BLaER1 treated with 17β-estradiol and CSF1 and Interleukin-3, amounts not matched to agents 10 nM and 100 nM (cell line): Measurements from ENCODE around the gene GATAD2A.
A peak's percentile ranks its signal among the peaks of the same experiment; 100 is the strongest.

Experiments used
- H3K27ac ChIP-seq, 11 experiments: shearing (Covaris generic); formaldehyde crosslinking; 2 replicates each; pipeline ENCODE4 v1.8.1; 2022
- H3K27me3 ChIP-seq, 11 experiments: shearing (Covaris generic); formaldehyde crosslinking; 2 replicates each; pipeline ENCODE4 v1.8.1; 2022
- H3K36me3 ChIP-seq, 11 experiments: shearing (Covaris generic); formaldehyde crosslinking; 2 replicates each; pipeline ENCODE4 v1.8.1; 2022
- H3K4me1 ChIP-seq, 10 experiments: shearing (Covaris generic); formaldehyde crosslinking; 2 replicates each; pipeline ENCODE4 v1.8.1; 2022
- H3K4me2 ChIP-seq, 11 experiments: shearing (Covaris generic); formaldehyde crosslinking; 2 replicates each; pipeline ENCODE4 v1.8.1; 2022
- H3K4me3 ChIP-seq, 10 experiments: shearing (Covaris generic); formaldehyde crosslinking; 2 replicates each; pipeline ENCODE4 v1.8.1; 2022
- H3K9ac ChIP-seq, 11 experiments: shearing (Covaris generic); formaldehyde crosslinking; 2 replicates each; pipeline ENCODE4 v1.8.1; 2022
- H3K9me3 ChIP-seq, 11 experiments: shearing (Covaris generic); formaldehyde crosslinking; replicated peaks in 1 of 11; 2 replicates each; pipeline ENCODE4 v1.8.1; 2022
- H4K20me1 ChIP-seq, 11 experiments: shearing (Covaris generic); formaldehyde crosslinking; 2 replicates each; pipeline ENCODE4 v1.8.1; 2022
- Cebpa-rat ChIP-seq, 11 experiments: shearing (Covaris generic); IDR thresholded peaks; 2 replicates each; pipeline ENCODE4 v1.8.1; 2022

The GATAD2A gene

DNA sequence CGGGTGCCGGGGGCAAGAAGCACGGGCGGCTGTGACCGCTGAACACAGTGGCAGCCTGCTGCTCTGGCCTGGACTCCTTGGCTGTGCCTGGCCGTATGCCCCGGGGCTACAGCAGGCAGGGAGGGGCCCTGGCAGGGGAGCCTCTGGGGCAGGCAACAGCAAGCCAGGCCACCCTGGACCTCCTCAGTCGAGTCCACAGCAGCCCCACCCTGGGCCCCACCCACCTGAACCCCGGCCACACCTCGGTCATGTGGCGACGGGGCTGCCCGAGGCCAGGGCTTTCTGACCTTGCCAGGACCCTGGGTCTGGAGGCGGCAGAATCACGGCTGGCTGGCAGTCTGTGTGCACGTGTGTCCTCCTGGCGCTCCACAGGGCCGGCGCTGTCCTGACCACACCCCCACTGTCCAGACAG, 141.3 kb downstream of the GATAD2A start:
- Histone ChIP-seq H3K9ac (no peak overlapping the region), H3K36me3 (peaks cover 0 to 11% (median 0%) of the 10 kb centered on the region in 11 experiments; a peak in 1 of 22 replicates), H3K9me3 (peaks cover 0 to 13% (median 0%) of the 10 kb centered on the region in 11 experiments; a peak in 4 of 22 replicates), H3K27ac (no peak overlapping the region), H3K4me3 (no peak overlapping the region), H3K27me3 (no peaks in the 10 kb centered on the region), H4K20me1 (no peaks in the 10 kb centered on the region), H3K4me1 (peaks cover 15 to 28% (median 20%) of the 10 kb centered on the region in 10 experiments), H3K4me2 (no peak overlapping the region)
- no peak for TF ChIP-seq Cebpa-rat (IDR thresholded peaks at IDR 0.05)

DNA sequence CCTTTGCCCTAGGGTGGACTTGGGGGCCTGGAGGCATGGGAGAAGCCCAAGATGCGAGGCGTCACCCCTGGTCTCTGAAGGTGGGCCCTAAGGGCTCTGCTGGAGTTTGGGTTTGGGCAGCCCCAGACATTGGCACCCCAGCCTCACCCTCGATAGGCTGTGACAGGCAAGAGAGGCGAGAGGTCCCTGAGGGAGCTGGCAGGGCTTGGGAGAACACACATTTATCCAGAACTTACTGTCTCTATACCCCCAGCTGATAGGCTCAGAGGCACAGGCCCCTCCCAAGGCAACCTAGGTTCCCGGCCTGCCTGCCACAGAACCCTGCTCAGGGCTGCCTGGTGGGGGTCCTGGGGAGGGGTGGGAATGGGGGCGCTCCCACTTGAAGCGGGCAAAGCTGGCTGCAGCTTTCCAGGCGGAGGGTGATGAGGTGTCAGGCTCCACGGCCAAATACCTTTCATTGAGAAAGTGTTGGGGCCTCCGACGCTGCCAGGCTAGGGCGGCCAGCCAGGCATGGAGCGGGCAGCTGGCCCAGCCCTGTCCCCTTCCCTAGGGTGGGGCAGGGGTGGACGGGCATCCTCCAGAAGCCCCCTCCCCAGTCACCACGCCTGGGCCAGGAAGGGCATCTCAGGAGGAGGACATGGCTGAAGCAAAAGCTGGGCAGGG, 142.3 kb downstream of the GATAD2A start:
- Histone ChIP-seq H3K4me2 (no peak overlapping the region), H4K20me1 (no peaks in the 10 kb centered on the region), H3K36me3 (peaks cover 0 to 11% (median 0%) of the 10 kb centered on the region in 11 experiments; a peak in 1 of 22 replicates), H3K4me1 (peaks cover 5 to 22% (median 14%) of the 10 kb centered on the region in 10 experiments), H3K9me3 (peaks cover 0 to 13% (median 0%) of the 10 kb centered on the region in 11 experiments; a peak in 4 of 22 replicates), H3K27ac (no peak overlapping the region), H3K27me3 (no peaks in the 10 kb centered on the region), H3K9ac (no peak overlapping the region), H3K4me3 (no peak overlapping the region)
- no peak for TF ChIP-seq Cebpa-rat (IDR thresholded peaks at IDR 0.05)

DNA sequence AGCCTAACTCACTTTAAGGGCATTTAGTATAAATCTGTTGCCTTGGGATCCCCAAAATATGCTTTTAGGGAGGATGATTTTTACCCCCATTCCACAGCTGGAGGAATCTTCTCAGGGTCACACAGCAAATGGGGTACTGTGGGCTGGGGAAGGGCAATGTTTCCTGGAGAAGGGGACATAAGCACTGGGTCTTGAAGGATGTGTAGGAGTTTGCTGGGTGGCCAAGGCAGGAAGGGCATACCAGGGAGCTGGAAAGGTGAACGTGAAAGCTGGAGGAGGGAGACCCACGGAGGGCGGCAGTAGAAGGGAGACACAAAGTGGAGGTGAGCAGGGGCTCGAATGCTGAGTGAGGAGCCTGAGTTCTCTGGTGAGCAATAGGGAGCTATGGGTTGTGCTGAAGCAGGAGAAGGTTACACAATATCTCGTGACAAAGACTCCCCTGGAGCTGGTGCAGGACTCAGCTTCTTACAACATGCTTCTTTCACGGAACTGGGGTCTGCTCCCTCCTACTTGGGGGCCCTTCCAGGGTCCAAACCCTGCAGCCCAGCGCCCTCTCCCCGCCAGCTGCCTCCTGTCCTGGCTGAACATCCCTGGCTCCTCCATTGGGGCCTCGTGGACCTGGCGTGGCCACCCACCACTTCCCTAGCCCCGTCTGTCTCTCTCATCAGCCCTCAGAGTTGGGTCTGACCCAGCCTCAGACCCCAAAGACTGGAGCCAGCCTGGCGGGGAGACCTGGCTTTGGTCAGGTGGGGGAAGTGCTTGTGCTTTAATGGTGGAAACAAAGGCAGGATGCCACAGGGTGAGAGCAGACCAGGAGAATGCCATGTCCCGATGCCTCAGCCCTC, 143.7 kb downstream of the GATAD2A start:
- Histone ChIP-seq H3K9me3 (peaks cover 0 to 9% (median 0%) of the 10 kb centered on the region in 11 experiments; a peak in 4 of 22 replicates), H3K4me2 (no peak overlapping the region), H3K36me3 (peaks cover 0 to 9% (median 0%) of the 10 kb centered on the region in 11 experiments; a peak in 1 of 22 replicates), H3K9ac (no peak overlapping the region), H3K27me3 (no peaks in the 10 kb centered on the region), H3K4me3 (no peak overlapping the region), H3K27ac (no peak overlapping the region), H3K4me1 (peaks cover 0 to 16% (median 9%) of the 10 kb centered on the region in 10 experiments; a peak in 13 of 20 replicates), H4K20me1 (no peaks in the 10 kb centered on the region)
- TF ChIP-seq Cebpa-rat (IDR thresholded peaks at IDR 0.05): no peak

DNA sequence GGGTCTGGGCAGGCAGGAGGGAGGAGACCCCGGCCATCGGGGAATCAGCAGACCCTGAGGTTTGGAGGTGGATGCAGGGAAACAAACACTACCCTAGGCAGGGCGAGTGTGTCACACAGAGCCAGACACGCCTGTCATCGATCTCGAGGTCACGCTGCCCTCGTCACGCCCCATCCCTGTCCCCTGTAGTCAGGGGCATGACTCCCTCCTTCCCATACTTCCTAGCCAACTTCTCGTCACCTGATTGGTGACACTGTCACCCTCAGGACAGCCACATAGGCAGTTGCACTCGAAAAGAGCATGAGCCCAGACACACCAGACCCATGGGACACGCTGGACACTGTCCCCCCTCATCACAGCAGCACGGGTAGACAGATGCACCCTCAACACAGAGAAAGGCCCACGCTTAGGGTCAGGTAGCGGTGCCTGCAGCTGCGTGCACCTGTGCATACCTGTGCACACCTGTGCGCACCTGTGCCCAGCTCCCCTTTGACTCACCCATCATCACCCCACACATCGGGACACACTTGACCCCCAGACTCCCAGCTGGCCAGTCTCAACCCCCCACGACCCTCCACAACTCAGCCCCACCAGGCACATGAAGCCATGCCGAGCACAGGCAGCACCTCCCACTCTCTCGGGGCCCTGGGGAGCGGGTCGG, 144.5 kb downstream of the GATAD2A start:
- H3K4me1 ChIP-seq: peaks cover 0 to 16% (median 9%) of the 10 kb centered on the region in 10 experiments; a peak in 13 of 20 replicates
- no peak overlapping the region for H3K27ac ChIP-seq
- H4K20me1 ChIP-seq: no peaks in the 10 kb centered on the region
- no peak overlapping the region for H3K9ac ChIP-seq
- no peak for TF ChIP-seq Cebpa-rat (IDR thresholded peaks at IDR 0.05)
- no peaks in the 10 kb centered on the region for H3K27me3 ChIP-seq
- H3K9me3 ChIP-seq: peaks cover 0 to 1% (median 0%) of the 10 kb centered on the region in 11 experiments; a peak in 3 of 22 replicates
- H3K4me2 ChIP-seq: no peak overlapping the region
- H3K36me3 ChIP-seq: 0 out of 22 replicates have a peak, but pooled peaks cover 0 to 1% (median 0%) of the 10 kb centered on the region in 11 experiments
- no peak overlapping the region for H3K4me3 ChIP-seq

DNA sequence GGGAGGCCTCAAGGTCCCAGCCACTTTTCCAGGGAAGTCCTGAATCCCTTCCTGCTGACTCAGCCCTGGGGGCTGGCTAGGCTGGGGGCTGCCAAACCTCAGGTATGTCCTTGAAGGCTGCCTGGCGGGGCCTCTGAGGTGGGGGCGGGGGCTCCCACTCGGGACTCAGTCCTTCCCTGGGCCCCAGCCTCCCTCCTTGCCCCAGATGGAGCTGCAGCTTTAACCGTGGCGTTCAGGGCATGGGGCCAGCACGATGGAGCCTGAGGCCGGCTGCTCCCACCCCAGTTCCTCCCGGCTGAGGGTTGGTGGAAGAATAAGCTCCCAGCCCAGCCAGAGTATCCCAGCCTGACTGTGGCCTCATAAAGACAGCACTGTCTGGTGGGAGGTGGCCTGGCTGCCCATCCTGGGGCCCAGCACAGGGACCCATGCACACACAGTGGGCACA, 145.0 kb downstream of the GATAD2A start:
- Histone ChIP-seq H3K4me2 (no peak overlapping the region), H3K9me3 (no peaks in the 10 kb centered on the region; a peak in 1 of 22 replicates), H3K27me3 (no peaks in the 10 kb centered on the region), H3K4me1 (peaks cover 0 to 16% (median 9%) of the 10 kb centered on the region in 10 experiments; a peak in 13 of 20 replicates), H3K27ac (no peak overlapping the region), H3K9ac (no peak overlapping the region), H3K4me3 (no peak overlapping the region), H3K36me3 (no peaks in the 10 kb centered on the region), H4K20me1 (no peaks in the 10 kb centered on the region)
- no peak for TF ChIP-seq Cebpa-rat (IDR thresholded peaks at IDR 0.05)

DNA sequence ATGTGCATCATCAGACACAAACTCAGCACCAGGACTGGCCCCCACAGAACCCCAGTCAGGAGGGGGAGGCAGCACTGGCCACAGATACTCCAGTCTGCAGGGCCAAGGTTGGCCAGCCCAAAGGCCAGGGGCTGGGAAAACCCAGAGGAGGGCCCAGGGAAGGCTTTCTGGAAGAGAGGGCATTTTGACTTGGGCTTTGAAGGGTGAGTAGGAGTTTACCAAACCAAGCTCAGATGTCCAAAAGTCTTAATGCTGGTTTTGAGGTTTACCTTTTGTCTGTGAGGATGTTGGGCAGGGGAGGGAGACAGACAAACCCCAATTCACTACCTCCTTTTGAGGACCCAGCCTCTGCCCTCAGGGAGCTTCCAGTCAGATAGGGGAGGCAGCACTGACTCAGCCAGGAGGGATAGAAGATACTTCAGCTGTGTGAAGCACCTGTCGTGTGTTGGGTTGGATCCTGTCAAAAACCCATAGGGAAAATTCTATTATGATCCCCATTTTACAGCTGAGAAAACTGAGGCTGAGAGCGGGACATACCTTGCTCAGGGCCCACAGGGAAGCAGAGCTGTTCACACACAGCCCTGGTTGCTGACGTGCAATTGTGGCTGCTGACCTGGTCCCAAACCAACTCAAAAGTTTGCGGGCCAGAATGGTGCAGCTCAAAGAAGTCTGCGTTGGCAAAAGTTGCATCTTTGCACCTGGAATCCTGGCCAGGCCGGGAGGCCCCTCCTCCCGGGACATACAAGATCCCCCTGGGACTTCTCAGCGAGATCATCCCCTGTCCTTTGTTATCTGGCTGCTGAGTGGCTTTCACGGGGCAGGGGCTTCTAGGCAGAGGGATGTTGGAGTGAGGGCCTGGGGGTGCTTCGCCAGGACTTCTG, 145.7 kb downstream of the GATAD2A start:
- Histone ChIP-seq H3K9me3 (no peaks in the 10 kb centered on the region; a peak in 1 of 22 replicates), H4K20me1 (no peaks in the 10 kb centered on the region), H3K36me3 (no peaks in the 10 kb centered on the region), H3K27ac (peak overlapping the region in 2 of 11 experiments; percentile 33 to 38; a peak in 4 of 22 replicates), H3K27me3 (no peaks in the 10 kb centered on the region), H3K9ac (peak overlapping the region in 5 of 11 experiments; percentile 5 to 52 (median 45); a peak in 4 of 22 replicates), H3K4me2 (peak overlapping the region in 8 of 11 experiments; percentile 3 to 52 (median 32); a peak in 13 of 22 replicates), H3K4me3 (no peak overlapping the region), H3K4me1 (peaks cover 0 to 14% (median 9%) of the 10 kb centered on the region in 10 experiments; a peak in 13 of 20 replicates)
- no peak for TF ChIP-seq Cebpa-rat (IDR thresholded peaks at IDR 0.05)

DNA sequence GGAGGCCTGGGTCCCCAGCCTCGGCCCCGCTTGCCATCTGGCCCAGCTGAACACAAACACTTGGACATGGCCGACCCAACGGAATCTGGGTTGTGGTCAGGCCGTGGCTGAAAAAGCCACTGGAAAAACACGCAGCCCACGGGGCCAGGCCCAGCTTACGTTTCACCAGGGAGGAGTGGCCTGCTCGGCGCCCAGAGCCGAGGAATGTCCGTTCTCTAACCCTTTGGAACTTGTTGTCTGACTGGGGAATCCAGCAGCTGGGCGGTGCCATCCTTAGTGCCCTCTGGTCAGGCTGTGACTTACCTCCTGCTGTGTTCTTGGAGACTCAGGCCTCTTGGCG, 146.3 kb downstream of the GATAD2A start:
- Histone ChIP-seq H3K27me3 (no peaks in the 10 kb centered on the region), H3K4me1 (peaks cover 0 to 11% (median 9%) of the 10 kb centered on the region in 10 experiments; a peak in 13 of 20 replicates), H4K20me1 (no peaks in the 10 kb centered on the region), H3K27ac (peak overlapping the region in 2 of 11 experiments; percentile 33 to 38; a peak in 4 of 22 replicates), H3K4me2 (peak overlapping the region in 8 of 11 experiments; percentile 3 to 52 (median 32); a peak in 13 of 22 replicates), H3K36me3 (no peaks in the 10 kb centered on the region), H3K9ac (peak overlapping the region in 5 of 11 experiments; percentile 5 to 52 (median 45); a peak in 4 of 22 replicates), H3K4me3 (no peak overlapping the region), H3K9me3 (no peaks in the 10 kb centered on the region; a peak in 1 of 22 replicates)
- TF ChIP-seq Cebpa-rat (IDR thresholded peaks at IDR 0.05): no peak

DNA sequence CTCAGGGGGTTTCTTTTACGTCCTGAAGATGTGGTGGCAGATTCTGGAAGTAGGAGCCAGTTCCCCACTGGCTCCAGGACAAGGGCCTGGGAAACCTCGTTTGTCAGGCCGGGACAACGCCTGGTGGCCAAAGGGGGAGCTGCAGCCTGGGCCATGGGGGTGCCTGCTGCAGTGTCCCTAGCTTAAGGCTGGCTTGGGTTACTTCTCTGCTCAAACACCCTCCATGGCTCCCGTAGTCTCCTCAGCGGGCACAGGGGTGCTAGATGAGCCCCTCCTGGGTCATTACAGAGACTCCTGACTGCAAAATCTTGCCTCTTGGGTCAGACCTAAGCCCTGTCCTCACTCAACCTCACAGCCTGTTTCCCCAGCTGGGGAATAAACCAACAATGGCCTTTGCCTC, 147.3 kb downstream of the GATAD2A start:
- peaks cover 0 to 11% (median 9%) of the 10 kb centered on the region in 10 experiments; a peak in 13 of 20 replicates for H3K4me1 ChIP-seq

More for the DNA sequence above, 147.3 kb downstream of the GATAD2A start:
- Histone ChIP-seq H3K4me2 (no peak overlapping the region), H3K27me3 (no peaks in the 10 kb centered on the region), H3K9ac (no peak overlapping the region), H3K9me3 (no peaks in the 10 kb centered on the region; a peak in 1 of 22 replicates), H3K36me3 (no peaks in the 10 kb centered on the region), H3K27ac (no peak overlapping the region), H3K4me3 (no peak overlapping the region), H4K20me1 (no peaks in the 10 kb centered on the region)
- TF ChIP-seq Cebpa-rat (IDR thresholded peaks at IDR 0.05): no peak
